Activated naive CD8-positive, alpha-beta T cell treated with anti-CD3 and anti-CD28 coated beads, Interleukin-2, amount 10 ng/mL, durations not matched to agents 7 days and 5 days (primary cell): ENCODE results near the gene RANBP17. TPM values are rescaled to one million over a fixed set of nuclear protein-coding genes. Genes with fewer than 3 reads are reported as not detected.
"Not testable (repeated sequence)": the region's sequence is repeated elsewhere in the genome, so short reads cannot be mapped to it uniquely, and the experiment has no call there.

ENCODE experiments used
- ATAC-seq: fragments of 150-1000 bp; cut with Tn5 transposase; one replicate; pipeline ENCODE4 v1.10.0; 2021; ENCODE audit warnings: low read depth, moderate library complexity
- POLR2A ChIA-PET: fragments of 350-600 bp; sonication (Branson Sonifier 250); formaldehyde crosslinking; loops from one replicate; lab custom pipeline; 2021; ENCODE audit warnings: antibody characterized with exemption; lab: Charles Lee
- DNase-seq: peaks from one replicate; pipeline ENCODE4 v3.0.0; 2021
- H3K27ac Mint-ChIP-seq: one replicate; pipeline ENCODE4 v1.8.0; 2022; ENCODE audit warnings: mild to moderate bottlenecking, mixed read lengths
- H3K27me3 Mint-ChIP-seq: one replicate; pipeline ENCODE4 v1.8.0; 2022; ENCODE audit warnings: mild to moderate bottlenecking, moderate library complexity, mixed read lengths
- H3K36me3 Mint-ChIP-seq: one replicate; pipeline ENCODE4 v1.8.0; 2021; ENCODE audit warnings: mild to moderate bottlenecking, mixed read lengths
- H3K4me1 Mint-ChIP-seq: one replicate; pipeline ENCODE4 v1.8.0; 2021; ENCODE audit warnings: mixed read lengths
- H3K4me3 Mint-ChIP-seq: one replicate; pipeline ENCODE4 v1.8.0; 2022; ENCODE audit warnings: mild to moderate bottlenecking, moderate library complexity, mixed read lengths
- H3K9me3 Mint-ChIP-seq: one replicate; pipeline ENCODE4 v1.8.0; 2021; ENCODE audit warnings: mixed read lengths
- total RNA-seq, 2 experiments: library from RNA; stranded (reverse); gene quantifications; one replicate each; pipeline ENCODE4 v1.2.3, GENCODE V29; 2021

The RANBP17 gene
- total RNA-seq, 2 experiments from 2014 or later = 0.53 TPM; not detected in 1

- Mint-ChIP-seq H3K36me3 (no peaks in the 10 kb centered on the region), H3K9me3 (no peaks in the 10 kb centered on the region), H3K27me3 (peaks cover 7% of the 10 kb centered on the region), H3K4me3 (no peak overlapping the region), H3K4me1 (no peaks in the 10 kb centered on the region), H3K27ac (no peak overlapping the region)
- no peak for ATAC-seq
- DNase-seq = no peak
- POLR2A ChIA-PET = no interaction called here
Observed at GRCh38 chr5:170848033-170848432, 13.8 kb upstream of the RANBP17 start.

- no peak overlapping the region for H3K4me3 Mint-ChIP-seq
- H3K4me1 Mint-ChIP-seq = no peaks in the 10 kb centered on the region
- DNase-seq (no peak), ATAC-seq (no peak)
- H3K27me3 Mint-ChIP-seq = peaks cover 7% of the 10 kb centered on the region
- H3K9me3 Mint-ChIP-seq = no peaks in the 10 kb centered on the region
- no peak overlapping the region for H3K27ac Mint-ChIP-seq
- POLR2A ChIA-PET = no interaction called here
- no peaks in the 10 kb centered on the region for H3K36me3 Mint-ChIP-seq
Observed at GRCh38 chr5:170849374-170849773, 12.4 kb upstream of the RANBP17 start.

GRCh38 chr5:170854566-170854965 lies 7.3 kb upstream of the RANBP17 start:
- H3K27me3 Mint-ChIP-seq = no peaks in the 10 kb centered on the region
- ATAC-seq (no peak), DNase-seq (no peak)
- H3K36me3 Mint-ChIP-seq = no peaks in the 10 kb centered on the region
- H3K4me1 Mint-ChIP-seq = no peaks in the 10 kb centered on the region
- H3K27ac Mint-ChIP-seq = no peak overlapping the region
- no peak overlapping the region for H3K4me3 Mint-ChIP-seq
- POLR2A ChIA-PET = no interaction called here
- H3K9me3 Mint-ChIP-seq = peaks cover 4% of the 10 kb centered on the region

GRCh38 chr5:170857066-170857465 lies 4.8 kb upstream of the RANBP17 start:
- POLR2A ChIA-PET = no interaction called here
- Mint-ChIP-seq H3K9me3 (peaks cover 9% of the 10 kb centered on the region), H3K27me3 (peaks cover 14% of the 10 kb centered on the region), H3K4me3 (no peak overlapping the region), H3K36me3 (peaks cover 6% of the 10 kb centered on the region), H3K27ac (no peak overlapping the region), H3K4me1 (peaks cover 3% of the 10 kb centered on the region)
- DNase-seq (no peak), ATAC-seq (no peak)

GRCh38 chr5:170860415-170860814 lies 1.4 kb upstream of the RANBP17 start:
- POLR2A ChIA-PET = no interaction called here
- no peak for ATAC-seq
- H3K4me3 Mint-ChIP-seq = no peak overlapping the region
- H3K4me1 Mint-ChIP-seq = peaks cover 3% of the 10 kb centered on the region
- H3K9me3 Mint-ChIP-seq = peaks cover 9% of the 10 kb centered on the region
- peaks cover 31% of the 10 kb centered on the region for H3K27me3 Mint-ChIP-seq
- no peak overlapping the region for H3K27ac Mint-ChIP-seq
- no peak for DNase-seq
- H3K36me3 Mint-ChIP-seq = peaks cover 6% of the 10 kb centered on the region

- H3K27ac Mint-ChIP-seq = no peak overlapping the region
- H3K27me3 Mint-ChIP-seq = peaks cover 31% of the 10 kb centered on the region
- peaks cover 9% of the 10 kb centered on the region for H3K9me3 Mint-ChIP-seq
- ATAC-seq (no peak), DNase-seq (no peak)
- H3K36me3 Mint-ChIP-seq = peaks cover 6% of the 10 kb centered on the region
- POLR2A ChIA-PET = no interaction called here
- peaks cover 3% of the 10 kb centered on the region for H3K4me1 Mint-ChIP-seq
- peak overlapping the region; percentile 66 for H3K4me3 Mint-ChIP-seq
Observed at GRCh38 chr5:170860818-170861666, 776 bp upstream of the RANBP17 start.

- POLR2A ChIA-PET = no interaction called here
- Mint-ChIP-seq H3K27ac (no peak overlapping the region), H3K4me1 (peaks cover 3% of the 10 kb centered on the region), H3K4me3 (peak overlapping the region; percentile 66), H3K36me3 (peaks cover 6% of the 10 kb centered on the region), H3K9me3 (peaks cover 9% of the 10 kb centered on the region), H3K27me3 (peaks cover 31% of the 10 kb centered on the region)
- DNase-seq (no peak), ATAC-seq (no peak)
Observed at GRCh38 chr5:170861667-170861916, 226 bp upstream of the RANBP17 start.

- peaks cover 31% of the 10 kb centered on the region for H3K27me3 Mint-ChIP-seq
- peaks cover 6% of the 10 kb centered on the region for H3K36me3 Mint-ChIP-seq
- H3K27ac Mint-ChIP-seq = no peak overlapping the region
- POLR2A ChIA-PET = no interaction called here
- H3K9me3 Mint-ChIP-seq = peaks cover 8% of the 10 kb centered on the region
- ATAC-seq (no peak), DNase-seq (no peak)
- peaks cover 3% of the 10 kb centered on the region for H3K4me1 Mint-ChIP-seq
- no peak overlapping the region for H3K4me3 Mint-ChIP-seq
Observed at GRCh38 chr5:170863646-170864045, 1.8 kb downstream of the RANBP17 start.

GRCh38 chr5:170865622-170866021 lies 3.8 kb downstream of the RANBP17 start:
- Mint-ChIP-seq H3K4me3 (no peak overlapping the region), H3K4me1 (peaks cover 3% of the 10 kb centered on the region), H3K27ac (no peak overlapping the region), H3K36me3 (peaks cover 6% of the 10 kb centered on the region), H3K27me3 (peaks cover 27% of the 10 kb centered on the region), H3K9me3 (peaks cover 4% of the 10 kb centered on the region)
- ATAC-seq (no peak), DNase-seq (no peak)
- POLR2A ChIA-PET = no interaction called here

GRCh38 chr5:170867825-170868224 lies 6.0 kb downstream of the RANBP17 start:
- Mint-ChIP-seq H3K36me3 (no peaks in the 10 kb centered on the region), H3K4me1 (no peaks in the 10 kb centered on the region), H3K27me3 (peaks cover 13% of the 10 kb centered on the region), H3K9me3 (peaks cover 3% of the 10 kb centered on the region), H3K27ac (no peak overlapping the region), H3K4me3 (no peak overlapping the region)
- ATAC-seq (no peak), DNase-seq (no peak)
- POLR2A ChIA-PET = no interaction called here

- POLR2A ChIA-PET, ATAC-seq, H3K4me1 Mint-ChIP-seq, H3K27me3 Mint-ChIP-seq, H3K4me3 Mint-ChIP-seq, H3K36me3 Mint-ChIP-seq, DNase-seq, H3K27ac Mint-ChIP-seq, H3K9me3 Mint-ChIP-seq: not testable (repeated sequence)
Observed at GRCh38 chr5:170870390-170870789, 8.6 kb downstream of the RANBP17 start.

GRCh38 chr5:170874017-170874416 lies 12.2 kb downstream of the RANBP17 start:
- H3K4me1 Mint-ChIP-seq = no peaks in the 10 kb centered on the region
- ATAC-seq (no peak), DNase-seq (no peak)
- POLR2A ChIA-PET = no interaction called here
- H3K27me3 Mint-ChIP-seq = no peaks in the 10 kb centered on the region
- H3K27ac Mint-ChIP-seq = no peak overlapping the region
- H3K4me3 Mint-ChIP-seq = no peak overlapping the region
- H3K9me3 Mint-ChIP-seq = peaks cover 3% of the 10 kb centered on the region
- no peaks in the 10 kb centered on the region for H3K36me3 Mint-ChIP-seq

- Mint-ChIP-seq H3K4me3 (no peak overlapping the region), H3K4me1 (no peaks in the 10 kb centered on the region), H3K27ac (no peak overlapping the region), H3K9me3 (peaks cover 3% of the 10 kb centered on the region), H3K27me3 (no peaks in the 10 kb centered on the region), H3K36me3 (no peaks in the 10 kb centered on the region)
- ATAC-seq (no peak), DNase-seq (no peak)
- POLR2A ChIA-PET = no interaction called here
Observed at GRCh38 chr5:170875811-170876210, 14.0 kb downstream of the RANBP17 start.

- Mint-ChIP-seq H3K4me1 (no peaks in the 10 kb centered on the region), H3K4me3 (no peak overlapping the region), H3K36me3 (no peaks in the 10 kb centered on the region), H3K27me3 (no peaks in the 10 kb centered on the region), H3K9me3 (peaks cover 1% of the 10 kb centered on the region), H3K27ac (no peak overlapping the region)
- ATAC-seq (no peak), DNase-seq (no peak)
- POLR2A ChIA-PET = no interaction called here
Observed at GRCh38 chr5:170880084-170880483, 18.3 kb downstream of the RANBP17 start.
